Psoas muscle (tissue), 8 donors: ENCODE measurements around the gene MYO7A. TPM values are rescaled to one million over a fixed set of nuclear protein-coding genes. Genes with fewer than 3 reads are reported as not detected.

Experiments used
- ATAC-seq, 4 donors: fragments of 200-7000 bp; cut with Tn5 transposase; one replicate each; pipeline ENCODE4 v1.9.1; 2020; ENCODE audit warnings: moderate library complexity in 3 of 4, mild to moderate bottlenecking in 2 of 4
- DNase-seq, 2 donors: peaks; one replicate each; pipeline ENCODE4 v3.0.0-alpha.2; 2020
- H3K27ac ChIP-seq: fragments of 200-600 bp; one replicate; pipeline ENCODE4 v1.8.0; 2022
- H3K27me3 ChIP-seq, 3 donors: fragments of 200-600 bp in 1 of 3; one replicate each; pipeline versions ENCODE4 v1.6.1 to v1.8.0; 2013 to 2022; ENCODE audit warnings: low read length in 2 of 3, mild to moderate bottlenecking in 2 of 3, moderate library complexity in 1 of 3; ENCODE audit not compliant: insufficient read depth in 3 of 3
- H3K36me3 ChIP-seq, 2 donors: fragments of 200-600 bp in 1 of 2; one replicate each; pipeline versions ENCODE4 v1.6.1 to v1.8.0; 2013 to 2022; ENCODE audit warnings: low read depth in 1 of 2, mild to moderate bottlenecking in 1 of 2, moderate library complexity in 1 of 2; ENCODE audit not compliant: insufficient read depth in 1 of 2
- H3K4me1 ChIP-seq: fragments of 200-600 bp; one replicate; pipeline ENCODE4 v1.8.0; 2022
- H3K4me3 ChIP-seq: fragments of 200-600 bp; one replicate; pipeline ENCODE4 v1.8.0; 2022; ENCODE audit warnings: mild to moderate bottlenecking
- H3K9me3 ChIP-seq: fragments of 200-600 bp; one replicate; pipeline ENCODE4 v1.8.0; 2022
- CTCF ChIP-seq: fragments of 200-600 bp; IDR thresholded peaks from one replicate; pipeline ENCODE4 v1.8.0; 2022; ENCODE audit warnings: antibody characterized with exemption
- WGBS, 3 donors: extraction: QIAGEN DNeasy Blood & Tissue Kit; methylation state at CpG; one replicate each; pipeline versions ENCODE4 v1.1.6 to v1.1.7; 2013; 5-methylcytosine and 5-hydroxymethylcytosine counted together
- intact Hi-C, 2 donors: fragments of 100-400 bp; cut with DNase I; formaldehyde crosslinking; loops; one replicate each; pipeline versions ENCODE4 v1.11.0 to v1.14.2; 2022
- polyA plus RNA-seq, 3 donors: library from polyadenylated mRNA; stranded (reverse); fragments of 200-250 nt; gene quantifications; one replicate each; pipeline ENCODE4 v1.2.3, GENCODE V29; 2013
- total RNA-seq, 4 donors: library from RNA; stranded (reverse); fragmentation: NEBNext Ultra II Directional in 2 of 4; extraction: Animal tissue kit (Norgen Biotek cat#: 25700) in 2 of 4; gene quantifications; one replicate each; pipeline versions ENCODE4 v1.2.1 to v1.2.4, GENCODE V29; 2021 to 2023
- donor health status: healthy with polysubstance abuse.
- donor health status: DM: no; HTN: no; CAD: no; lungs with moderate emphysema.
- donor health status: Bipolar disorder and iron deficiency.
- donor health status: healthy.
- donor health status: DM: yes; HTN: yes; CAD: no.
- donor health status: DM: no; HTN: no; CAD: no.
- donor health status: DM: no; HTN: no; CAD: no.
- donor health status: DM: yes; HTN: yes; CAD: no.

The MYO7A gene
- total and polyA plus RNA-seq, 7 donors: 0.62 to 3.0 (median 2.3) TPM

- no peaks in the 10 kb centered on the region for H3K36me3 ChIP-seq
- no peak overlapping the region for H3K27ac ChIP-seq
- H3K27me3 ChIP-seq: no peaks in the 10 kb centered on the region
- no peak overlapping the region for H3K4me3 ChIP-seq
- TF ChIP-seq CTCF: no peak
- DNase-seq (no peak), ATAC-seq (no peak)
- H3K9me3 ChIP-seq: no peaks in the 10 kb centered on the region
- 90 to 92% (median 90%) methylated on average over 8 of the region's 8 CpGs for WGBS, 3 donors
- H3K4me1 ChIP-seq: no peaks in the 10 kb centered on the region
- intact Hi-C loops: no loop called here
These were observed 43.2 kb downstream of the MYO7A start for GRCh38 chr11:77171254-77171653.

GRCh38 chr11:77171885-77172665 lies 44.0 kb downstream of the MYO7A start:
- Histone ChIP-seq H3K27ac (no peak overlapping the region), H3K4me3 (no peak overlapping the region), H3K36me3 (no peaks in the 10 kb centered on the region), H3K4me1 (no peaks in the 10 kb centered on the region), H3K9me3 (no peaks in the 10 kb centered on the region), H3K27me3 (no peaks in the 10 kb centered on the region)
- no peak for TF ChIP-seq CTCF
- 76 to 79% (median 78%) methylated on average over 19 to 20 of the region's 20 CpGs for WGBS, 3 donors
- ATAC-seq (no peak), DNase-seq (peak in 1 of 2 donors; percentile 42)
- intact Hi-C loops: no loop called here

- Histone ChIP-seq H3K4me1 (no peaks in the 10 kb centered on the region), H3K4me3 (no peak overlapping the region), H3K27ac (no peak overlapping the region), H3K9me3 (no peaks in the 10 kb centered on the region), H3K36me3 (no peaks in the 10 kb centered on the region), H3K27me3 (no peaks in the 10 kb centered on the region)
- 77 to 80% (median 80%) methylated on average over 16 of the region's 16 CpGs for WGBS, 3 donors
- intact Hi-C loops: no loop called here
- DNase-seq (peak in 1 of 2 donors; percentile 38), ATAC-seq (no peak)
- no peak for TF ChIP-seq CTCF
These were observed 44.6 kb downstream of the MYO7A start for GRCh38 chr11:77172666-77172982.

GRCh38 chr11:77173494-77173893 lies 45.4 kb downstream of the MYO7A start:
- intact Hi-C loops: no loop called here
- H3K9me3 ChIP-seq: no peaks in the 10 kb centered on the region
- H3K27ac ChIP-seq: no peak overlapping the region
- ATAC-seq: no peak
- H3K36me3 ChIP-seq: no peaks in the 10 kb centered on the region
- no peak overlapping the region for H3K4me3 ChIP-seq
- no peaks in the 10 kb centered on the region for H3K4me1 ChIP-seq
- 72 to 81% (median 73%) methylated on average over 10 of the region's 10 CpGs for WGBS, 3 donors
- H3K27me3 ChIP-seq: no peaks in the 10 kb centered on the region
- TF ChIP-seq CTCF: no peak
- DNase-seq: peak in 1 of 2 donors; percentile 36

- Histone ChIP-seq H3K27me3 (no peaks in the 10 kb centered on the region), H3K4me3 (no peak overlapping the region), H3K36me3 (no peaks in the 10 kb centered on the region), H3K4me1 (peaks cover 5% of the 10 kb centered on the region), H3K27ac (no peak overlapping the region), H3K9me3 (no peaks in the 10 kb centered on the region)
- DNase-seq: peak in 1 of 2 donors; percentile 59
- ATAC-seq: peak in 2 of 4 donors; percentile 34 to 48
- no peak for TF ChIP-seq CTCF
- 43 to 68% (median 43%) methylated on average over 16 of the region's 16 CpGs for WGBS, 3 donors
- intact Hi-C loops: no loop called here
These were observed 46.5 kb downstream of the MYO7A start for GRCh38 chr11:77174559-77174958.
